Stimulated activated naive CD4-positive, alpha-beta T cell treated with Interleukin-2 at 50 U/mL for 16 hours (primary cell): Measurements from ENCODE around the gene SLC41A2.
"Not testable (repeated sequence)": the region's sequence is repeated elsewhere in the genome, so short reads cannot be mapped to it uniquely, and the experiment has no call there.

Source experiments
- DNase-seq: peaks from one replicate; lab custom pipeline; 2025; lab: John Stamatoyannopoulos, UW

SLC41A2 gene

GRCh38 chr12:104958001-104958804 lies at the start of gene SLC41A2:
Gene SLC41A2 (minus strand): TSS chr12:104958290. CDS start chr12:104928527, 29,763 bp downstream.
- DNase-seq = peak; percentile 82

- DNase-seq = no peak
Measured at GRCh38 chr12:105001476-105001875, 43.4 kb upstream of the SLC41A2 start.

GRCh38 chr12:104999347-104999685 lies 41.2 kb upstream of the SLC41A2 start:
- DNase-seq = no peak

GRCh38 chr12:104998423-104999346 lies 40.6 kb upstream of the SLC41A2 start:
- no peak for DNase-seq

DNA sequence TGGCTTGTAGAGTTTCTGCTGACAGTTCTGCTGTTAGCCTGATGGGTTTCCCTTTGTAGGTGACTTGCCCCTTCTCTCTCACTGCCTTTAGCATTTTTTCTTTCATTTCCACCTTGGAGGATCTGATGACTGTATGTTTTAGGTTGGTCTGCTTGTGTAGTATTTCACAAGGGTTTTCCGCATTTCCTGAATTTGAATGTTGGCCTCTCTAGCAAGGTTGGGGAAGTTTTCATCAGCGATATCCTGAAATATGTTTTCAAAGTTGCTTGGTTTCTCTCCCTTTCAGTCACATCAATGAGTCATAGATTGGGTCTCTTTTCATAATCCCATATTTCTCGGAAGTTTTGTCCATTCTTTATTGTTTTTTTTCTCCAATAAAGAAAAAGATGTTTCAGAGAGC lies 39.5 kb upstream of the SLC41A2 start:
- no peak for DNase-seq

DNA sequence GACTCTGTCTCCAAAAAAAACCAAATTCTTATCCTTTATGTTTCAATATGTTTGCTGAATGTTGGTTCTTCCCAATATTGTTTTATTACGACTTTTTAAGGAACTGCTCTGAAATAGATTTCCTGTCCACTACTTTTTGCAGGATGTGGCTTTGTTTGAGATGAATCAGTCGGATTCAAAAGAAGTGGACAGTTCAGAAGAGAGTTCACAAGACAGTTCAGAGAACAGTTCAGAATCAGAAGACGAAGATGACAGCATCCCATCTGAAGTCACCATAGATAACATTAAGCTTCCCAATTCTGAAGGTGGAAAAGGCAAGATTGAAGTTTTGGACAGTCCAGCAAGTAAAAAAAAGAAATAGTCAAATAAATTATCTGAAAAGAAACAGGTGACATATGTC lies 36.2 kb upstream of the SLC41A2 start:
- DNase-seq = no peak

GRCh38 chr12:104991565-104992128 lies 33.6 kb upstream of the SLC41A2 start:
- no peak for DNase-seq

GRCh38 chr12:104990950-104991349 lies 32.9 kb upstream of the SLC41A2 start:
- DNase-seq = no peak

DNA sequence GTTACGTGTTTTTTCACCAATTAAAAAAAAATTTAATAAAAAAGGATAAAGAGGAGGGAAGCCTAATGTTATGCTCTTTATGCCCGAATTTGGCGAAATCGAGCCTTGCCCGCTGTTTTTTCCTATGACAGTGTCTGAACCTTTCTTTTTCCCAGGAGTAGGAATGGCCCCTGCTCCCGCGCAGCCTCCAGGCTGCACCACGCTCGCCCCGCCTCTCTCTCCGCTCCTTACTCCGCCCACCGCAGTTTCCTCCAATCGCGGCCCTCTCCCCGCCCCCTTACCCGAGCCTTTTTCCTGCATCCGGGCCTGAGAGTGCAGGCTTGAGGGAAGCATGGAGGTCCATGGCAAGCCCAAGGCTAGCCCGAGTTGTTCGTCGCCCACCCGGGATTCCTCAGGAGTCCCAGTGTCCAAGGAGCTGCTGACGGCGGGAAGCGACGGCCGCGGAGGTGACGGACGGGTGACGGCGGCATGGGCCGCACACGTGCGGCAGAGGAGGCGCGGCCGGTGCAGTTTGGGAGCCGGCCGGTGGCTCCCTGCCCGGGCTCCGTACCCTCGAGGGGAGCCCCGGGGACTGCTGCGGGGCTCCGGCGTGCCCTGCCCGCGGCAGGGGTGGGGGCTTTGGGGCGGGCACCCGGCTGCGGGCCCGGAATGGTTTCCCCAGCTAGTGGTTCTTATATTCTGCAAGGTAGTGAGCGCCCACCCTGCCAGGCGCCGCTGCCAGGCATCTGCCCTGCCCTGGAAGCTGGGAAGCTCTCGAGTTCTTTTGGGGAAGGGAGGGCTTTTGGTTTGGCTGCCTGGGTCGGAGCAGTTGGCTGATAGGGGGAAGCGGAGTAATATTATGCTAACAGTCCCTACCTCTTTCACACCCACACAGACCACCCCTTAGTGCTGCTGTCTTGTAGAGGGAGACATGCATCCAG lies 28.2 kb upstream of the SLC41A2 start, which contains the start of gene NOPCHAP1:
TSS of gene NOPCHAP1 (plus strand) at position 295 of the 920 bp plus-strand sequence. CDS start at position 332, 37 bp downstream.
- peak; percentile 84 for DNase-seq

GRCh38 chr12:104985206-104985605 lies 27.1 kb upstream of the SLC41A2 start:
- no peak for DNase-seq

- DNase-seq = not testable (repeated sequence)
Measured at GRCh38 chr12:104977688-104978087, 19.6 kb upstream of the SLC41A2 start.

DNA sequence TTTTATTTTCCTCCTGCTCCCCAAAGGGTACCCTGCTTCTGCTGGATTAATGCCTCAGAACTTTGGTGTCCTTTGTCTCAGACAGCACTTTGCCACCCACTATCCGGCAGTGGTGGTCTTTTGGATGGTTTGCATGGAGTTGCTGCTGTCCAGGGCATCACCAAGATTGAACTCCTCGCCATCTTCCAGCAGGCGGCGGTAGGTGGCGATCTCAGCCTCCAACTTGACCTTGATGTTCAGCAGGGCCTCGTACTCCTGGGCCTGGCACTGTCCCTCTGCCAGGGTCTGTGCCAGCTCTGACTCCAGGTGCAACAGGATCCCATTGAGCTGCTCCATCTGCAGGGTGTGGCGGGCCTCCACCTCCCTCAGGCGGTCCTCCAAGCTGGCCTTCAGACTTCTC lies 18.6 kb upstream of the SLC41A2 start:
- no peak for DNase-seq

DNA sequence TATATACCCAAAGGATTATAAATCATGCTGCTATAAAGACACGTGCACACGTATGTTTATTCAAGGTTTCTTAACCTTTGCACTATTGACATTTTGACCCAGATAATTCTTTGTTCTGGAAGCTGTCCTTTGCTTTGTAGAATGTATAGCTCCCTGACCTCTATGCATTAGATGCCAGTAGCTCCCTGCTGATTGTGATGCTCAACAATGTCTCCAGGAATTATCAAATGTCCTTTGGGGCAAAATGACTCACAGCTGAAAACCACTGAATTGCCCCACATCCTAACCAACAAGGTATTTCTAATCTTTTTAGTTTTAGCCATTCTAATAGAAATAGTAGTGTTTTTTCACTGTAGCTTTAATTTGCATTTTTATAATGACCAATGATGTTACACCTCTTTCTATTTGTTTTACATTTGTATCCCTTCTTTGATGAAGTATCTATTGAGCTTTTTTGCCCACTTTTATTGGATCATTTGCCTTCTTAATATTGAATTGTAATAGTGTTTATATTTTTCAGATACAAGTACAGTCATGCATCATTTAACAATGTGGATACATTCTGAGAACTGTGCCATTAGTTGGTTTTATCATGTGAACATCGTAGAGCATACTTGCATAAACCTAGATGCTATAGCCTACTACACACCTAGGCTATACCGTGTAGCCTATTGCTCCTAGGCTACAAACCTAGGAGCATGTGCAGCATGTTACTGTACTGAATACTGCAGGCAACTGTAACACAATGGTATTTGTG lies 17.7 kb upstream of the SLC41A2 start:
- DNase-seq = no peak

- no peak for DNase-seq
Measured at GRCh38 chr12:104974626-104975290, 16.7 kb upstream of the SLC41A2 start.

GRCh38 chr12:104973250-104973649 lies 15.2 kb upstream of the SLC41A2 start:
- no peak for DNase-seq

GRCh38 chr12:104971306-104971705 lies 13.2 kb upstream of the SLC41A2 start:
- no peak for DNase-seq

GRCh38 chr12:104969343-104969742 lies 11.3 kb upstream of the SLC41A2 start:
- DNase-seq = no peak

GRCh38 chr12:104966677-104967076 lies 8.6 kb upstream of the SLC41A2 start:
- DNase-seq = no peak

- DNase-seq = no peak
Measured at GRCh38 chr12:104964856-104965205, 6.7 kb upstream of the SLC41A2 start.

- DNase-seq = no peak
Measured at GRCh38 chr12:104964167-104964855, 6.2 kb upstream of the SLC41A2 start.
